Measurements from ENCODE around the gene SNX9.

Gene SNX9

GRCh38 chr6:157838718-157839430 lies 15.8 kb downstream of the SNX9 start:
- H3K27ac ChIP-seq (ENCODE audit: low read depth, low read length, poor library complexity, severe bottlenecking) = no peak overlapping the region
- H3K36me3 ChIP-seq (ENCODE audit: insufficient read depth, low read length) = no peaks in the 10 kb centered on the region
- no peaks in the 10 kb centered on the region for H4K20me1 ChIP-seq (ENCODE audit: insufficient read depth, low read length)
- no peaks in the 10 kb centered on the region for H3K9me3 ChIP-seq (ENCODE audit: low read length)
- H3K4me2 ChIP-seq (ENCODE audit: low read length) = no peak overlapping the region
- no peak overlapping the region for H3K9ac ChIP-seq (ENCODE audit: low read length)
- H3K27me3 ChIP-seq (ENCODE audit: insufficient read depth, low read length) = no peaks in the 10 kb centered on the region; the same call in none of the 2 replicates
- no peak overlapping the region for H2AFZ ChIP-seq (ENCODE audit: low read length)
- H3F3A ChIP-seq (ENCODE audit: insufficient read depth, low read length) = no peaks in the 10 kb centered on the region
- no peaks in the 10 kb centered on the region for H3K9me2 ChIP-seq (ENCODE audit: low read depth, low read length)
- no peaks in the 10 kb centered on the region for H3K4me1 ChIP-seq (ENCODE audit: insufficient read depth, low read length, severe bottlenecking)
- TF ChIP-seq CTCF (IDR thresholded peaks at IDR 0.05; ENCODE audit: low read length) (no peak), EZH2 (IDR thresholded peaks at IDR 0.05; ENCODE audit: borderline replicate concordance, low read length) (no peak)
- H3K79me2 ChIP-seq (ENCODE audit: insufficient read depth, low read length) = no peaks in the 10 kb centered on the region
- no peak overlapping the region for H3K4me3 ChIP-seq (ENCODE audit: low read depth, low read length, poor library complexity, severe bottlenecking)

DNA sequence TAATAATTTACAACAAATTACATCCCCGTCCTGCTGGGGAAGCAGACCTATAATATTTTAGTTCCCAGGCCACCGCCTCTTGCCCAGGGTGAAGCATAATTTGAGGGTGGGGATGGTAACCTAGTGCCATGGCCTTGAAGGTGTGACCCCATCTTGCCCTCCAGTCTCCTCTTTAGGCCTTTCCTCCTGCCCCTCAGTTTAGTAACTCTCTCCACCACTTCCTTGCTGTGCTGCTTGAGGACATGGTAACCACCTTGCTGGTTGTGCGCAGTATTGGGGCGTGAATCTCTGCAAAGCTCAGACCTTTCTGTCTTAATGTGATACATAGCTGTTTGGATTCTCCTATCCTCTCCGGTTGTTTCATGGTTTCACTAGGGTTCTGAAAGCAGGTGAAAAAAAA lies 16.6 kb downstream of the SNX9 start:
- H3F3A ChIP-seq (ENCODE audit: insufficient read depth, low read length) = no peaks in the 10 kb centered on the region
- H4K20me1 ChIP-seq (ENCODE audit: insufficient read depth, low read length) = no peaks in the 10 kb centered on the region
- H3K4me2 ChIP-seq (ENCODE audit: low read length) = no peak overlapping the region
- no peak overlapping the region for H3K4me3 ChIP-seq (ENCODE audit: low read depth, low read length, poor library complexity, severe bottlenecking)
- H3K9me3 ChIP-seq (ENCODE audit: low read length) = no peaks in the 10 kb centered on the region
- TF ChIP-seq CTCF (IDR thresholded peaks at IDR 0.05; ENCODE audit: low read length) (no peak), EZH2 (IDR thresholded peaks at IDR 0.05; ENCODE audit: borderline replicate concordance, low read length) (no peak)
- H3K9me2 ChIP-seq (ENCODE audit: low read depth, low read length) = no peaks in the 10 kb centered on the region
- H3K4me1 ChIP-seq (ENCODE audit: insufficient read depth, low read length, severe bottlenecking) = no peaks in the 10 kb centered on the region
- no peaks in the 10 kb centered on the region; the same call in none of the 2 replicates for H3K27me3 ChIP-seq (ENCODE audit: insufficient read depth, low read length)
- H3K36me3 ChIP-seq (ENCODE audit: insufficient read depth, low read length) = no peaks in the 10 kb centered on the region
- H3K79me2 ChIP-seq (ENCODE audit: insufficient read depth, low read length) = no peaks in the 10 kb centered on the region
- no peak overlapping the region for H3K27ac ChIP-seq (ENCODE audit: low read depth, low read length, poor library complexity, severe bottlenecking)
- H3K9ac ChIP-seq (ENCODE audit: low read length) = no peak overlapping the region
- H2AFZ ChIP-seq (ENCODE audit: low read length) = no peak overlapping the region

DNA sequence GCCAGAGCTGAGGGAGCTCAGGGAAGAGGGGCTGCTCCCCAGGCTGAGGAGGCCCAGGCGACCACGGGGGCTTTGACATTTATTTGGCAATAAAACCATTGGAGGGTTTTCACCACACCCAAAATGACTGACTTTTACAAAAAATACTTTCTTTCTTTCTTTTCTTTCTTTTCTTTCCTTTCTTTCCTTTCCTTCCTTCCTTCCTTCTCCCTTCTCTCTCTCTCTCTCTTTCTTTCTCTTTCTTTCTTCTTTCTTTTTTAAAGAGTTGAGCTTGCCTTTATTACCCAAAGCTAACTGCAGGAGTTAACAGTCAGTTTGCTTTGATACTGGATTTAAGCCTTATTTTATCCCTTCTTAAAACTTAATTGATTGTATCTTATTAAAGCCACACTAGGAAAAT lies 17.2 kb downstream of the SNX9 start:
- H3K9me2 ChIP-seq (ENCODE audit: low read depth, low read length) = no peaks in the 10 kb centered on the region
- no peak overlapping the region for H3K4me2 ChIP-seq (ENCODE audit: low read length)
- no peak overlapping the region for H3K27ac ChIP-seq (ENCODE audit: low read depth, low read length, poor library complexity, severe bottlenecking)
- H3K79me2 ChIP-seq (ENCODE audit: insufficient read depth, low read length) = no peaks in the 10 kb centered on the region
- H3K9me3 ChIP-seq (ENCODE audit: low read length) = no peaks in the 10 kb centered on the region
- no peaks in the 10 kb centered on the region for H3F3A ChIP-seq (ENCODE audit: insufficient read depth, low read length)
- H3K4me1 ChIP-seq (ENCODE audit: insufficient read depth, low read length, severe bottlenecking) = no peaks in the 10 kb centered on the region
- no peaks in the 10 kb centered on the region for H4K20me1 ChIP-seq (ENCODE audit: insufficient read depth, low read length)
- no peak overlapping the region for H3K9ac ChIP-seq (ENCODE audit: low read length)
- no peaks in the 10 kb centered on the region for H3K36me3 ChIP-seq (ENCODE audit: insufficient read depth, low read length)
- no peak overlapping the region for H3K4me3 ChIP-seq (ENCODE audit: low read depth, low read length, poor library complexity, severe bottlenecking)
- no peak overlapping the region for H2AFZ ChIP-seq (ENCODE audit: low read length)
- H3K27me3 ChIP-seq (ENCODE audit: insufficient read depth, low read length) = no peaks in the 10 kb centered on the region; the same call in none of the 2 replicates
- TF ChIP-seq CTCF (IDR thresholded peaks at IDR 0.05; ENCODE audit: low read length) = no peak
- TF ChIP-seq EZH2 (IDR thresholded peaks at IDR 0.05; ENCODE audit: borderline replicate concordance, low read length) = no peak
